HG03139 (cell line): ENCODE results near the gene CPNE1.
"Not testable (repeated sequence)": the region's sequence is repeated elsewhere in the genome, so short reads cannot be mapped to it uniquely, and the experiment has no call there.

ENCODE experiments used
- ATAC-seq: cut with Tn5 transposase; IDR thresholded peaks from one replicate; pipeline ENCODE4 v1.9.1; 2021; ENCODE audit not compliant: unreplicated experiment

The CPNE1 gene

GRCh38 chr20:35664466-35665206, at the start of gene CPNE1, which contains the start of gene RBM12:
Gene CPNE1, minus strand, starts transcription at chr20:35664900. Its CDS starts 31,977 bp downstream, at chr20:35632923.
Gene RBM12, minus strand, starts transcription at chr20:35664900. Its CDS starts 9,578 bp downstream, at chr20:35655322.
- ATAC-seq, result peak; percentile 74

- ATAC-seq, result no peak
These were observed 49.4 kb upstream of the CPNE1 start for GRCh38 chr20:35714127-35714526.

GRCh38 chr20:35713120-35713519, 48.4 kb upstream of the CPNE1 start:
- not testable (repeated sequence) for ATAC-seq

- no peak for ATAC-seq
These were observed 47.0 kb upstream of the CPNE1 start for GRCh38 chr20:35711588-35712209.

- ATAC-seq, result no peak
These were observed 46.3 kb upstream of the CPNE1 start for GRCh38 chr20:35710884-35711587.

GRCh38 chr20:35710039-35710438, 45.3 kb upstream of the CPNE1 start:
- no peak for ATAC-seq

- ATAC-seq, result no peak
These were observed 44.6 kb upstream of the CPNE1 start for GRCh38 chr20:35709259-35709658.

- no peak for ATAC-seq
These were observed 43.8 kb upstream of the CPNE1 start for GRCh38 chr20:35708502-35708901.

- ATAC-seq, result not testable (repeated sequence)
These were observed 42.2 kb upstream of the CPNE1 start for GRCh38 chr20:35706591-35707529.

GRCh38 chr20:35705894-35706293, 41.2 kb upstream of the CPNE1 start:
- not testable (repeated sequence) for ATAC-seq

- no peak for ATAC-seq
These were observed 40.0 kb upstream of the CPNE1 start for GRCh38 chr20:35704514-35705261.

- no peak for ATAC-seq
These were observed 38.4 kb upstream of the CPNE1 start for GRCh38 chr20:35702824-35703695.

GRCh38 chr20:35702051-35702823, 37.5 kb upstream of the CPNE1 start:
- ATAC-seq, result no peak

GRCh38 chr20:35700625-35701148, 36.0 kb upstream of the CPNE1 start:
- no peak for ATAC-seq

GRCh38 chr20:35699957-35700624, 35.4 kb upstream of the CPNE1 start:
- ATAC-seq, result no peak

- peak; percentile 76 for ATAC-seq
These were observed 34.6 kb upstream of the CPNE1 start, which contains the start of the genes NFS1 and ROMO1 for GRCh38 chr20:35699127-35699956. Gene NFS1, minus strand, starts transcription at chr20:35699352. Its CDS starts 64 bp downstream, at chr20:35699288. Gene ROMO1, plus strand, starts transcription at chr20:35699405. Its CDS starts 228 bp downstream, at chr20:35699633.
